Measurements from ENCODE around the gene ECE1.
A peak's percentile ranks its signal among the peaks of the same experiment; 100 is the strongest.

ECE1 gene

DNA sequence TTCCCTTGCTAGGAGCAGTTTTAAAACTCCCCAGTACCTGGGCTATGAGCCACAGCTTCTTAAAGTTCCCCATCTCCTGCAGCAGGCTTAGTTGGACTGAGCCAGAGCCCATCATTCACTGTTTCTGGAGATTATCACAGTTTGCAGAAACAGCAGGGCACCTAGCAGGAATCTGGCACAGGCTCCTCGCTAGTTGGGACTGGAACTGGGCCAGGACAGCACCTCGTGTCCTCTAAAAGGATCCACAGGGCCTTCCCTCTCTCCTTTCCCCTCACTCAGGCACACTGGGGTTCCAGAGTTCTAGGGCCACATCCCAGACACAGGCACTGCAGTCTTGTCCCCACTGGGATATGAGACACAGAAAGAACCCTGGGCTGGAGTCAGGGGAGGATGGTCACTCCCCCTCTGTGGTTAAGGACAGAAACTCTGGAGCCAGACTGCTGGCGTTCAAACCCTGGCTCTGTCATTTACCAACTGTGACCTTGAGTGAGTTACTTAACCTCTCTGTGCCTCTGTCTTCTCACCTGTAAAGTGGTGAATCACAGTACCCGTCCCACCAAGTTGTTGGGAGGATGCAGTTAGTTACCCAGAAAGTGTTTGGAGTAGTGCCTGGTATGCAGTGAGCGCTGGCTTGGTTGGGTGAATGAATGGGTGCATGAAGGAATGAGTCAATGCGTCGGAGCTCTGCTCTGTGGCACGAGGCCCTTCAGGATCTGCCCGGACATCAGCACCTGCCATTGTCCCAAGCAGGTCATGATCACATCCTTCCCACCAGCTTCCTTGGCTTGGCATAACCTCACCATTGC is 18.8 kb upstream of the ECE1 start:
- DNase-seq (ENCODE audit: low read depth) = no peak

- no peak for DNase-seq (ENCODE audit: low read depth)
Observed at GRCh38 chr1:21308330-21308729, 18.1 kb upstream of the ECE1 start.

DNA sequence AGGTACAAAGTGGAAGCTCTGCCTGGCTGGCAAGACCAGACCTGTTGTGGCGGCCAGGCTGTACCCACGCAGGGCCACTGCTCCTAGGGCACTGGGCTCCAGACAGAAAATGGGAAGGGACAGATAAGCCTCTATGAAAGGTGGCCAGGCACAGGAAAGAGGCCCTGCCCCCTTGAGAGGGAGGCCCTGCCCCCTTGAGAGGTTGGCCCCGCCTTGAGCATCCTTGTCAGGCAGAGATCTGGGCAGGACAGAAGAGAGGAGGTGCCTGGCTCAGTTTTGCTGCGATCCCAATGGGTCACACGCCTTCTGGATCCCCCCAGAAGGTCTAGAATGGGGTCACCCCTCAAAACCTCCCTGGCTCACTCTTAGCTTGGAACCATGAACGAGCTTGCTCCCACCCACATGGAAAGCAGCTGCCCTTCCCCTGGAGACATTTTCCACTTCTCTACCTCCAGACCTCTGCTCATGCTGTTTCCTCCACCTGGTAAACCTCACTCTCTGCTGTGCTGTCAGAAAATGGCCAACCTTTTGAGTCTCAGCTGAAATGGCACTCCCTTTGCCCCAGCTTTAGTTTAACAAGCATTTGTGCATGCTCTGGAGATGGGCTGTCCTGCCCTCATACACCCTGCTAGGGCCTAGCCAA is 17.5 kb upstream of the ECE1 start:
- no peak for DNase-seq (ENCODE audit: low read depth)

GRCh38 chr1:21307210-21307609 is 16.9 kb upstream of the ECE1 start:
- no peak for DNase-seq (ENCODE audit: low read depth)

DNA sequence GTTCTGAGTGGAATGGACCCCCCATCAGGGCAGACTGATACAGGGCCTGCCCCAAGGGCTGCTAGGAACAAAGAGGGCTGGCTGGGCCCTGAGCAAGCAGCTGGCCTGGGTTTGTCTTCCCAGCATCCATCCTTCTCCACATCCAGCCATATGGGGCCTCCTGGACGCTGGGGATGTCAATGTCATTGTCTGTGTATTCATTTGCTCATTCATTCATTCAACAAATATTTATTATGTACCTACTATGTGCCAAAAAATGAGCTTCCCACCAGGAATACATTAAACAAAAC is 15.6 kb upstream of the ECE1 start:
- DNase-seq (ENCODE audit: low read depth) = no peak

GRCh38 chr1:21305155-21305899 is 15.1 kb upstream of the ECE1 start:
- DNase-seq (ENCODE audit: low read depth) = no peak

- no peak for DNase-seq (ENCODE audit: low read depth)
Observed at GRCh38 chr1:21304488-21304887, 14.2 kb upstream of the ECE1 start.

- peak; percentile 39 for DNase-seq (ENCODE audit: low read depth)
Observed at GRCh38 chr1:21302747-21303715, 12.8 kb upstream of the ECE1 start.

GRCh38 chr1:21301794-21302440 is 11.7 kb upstream of the ECE1 start:
- DNase-seq (ENCODE audit: low read depth) = no peak

DNA sequence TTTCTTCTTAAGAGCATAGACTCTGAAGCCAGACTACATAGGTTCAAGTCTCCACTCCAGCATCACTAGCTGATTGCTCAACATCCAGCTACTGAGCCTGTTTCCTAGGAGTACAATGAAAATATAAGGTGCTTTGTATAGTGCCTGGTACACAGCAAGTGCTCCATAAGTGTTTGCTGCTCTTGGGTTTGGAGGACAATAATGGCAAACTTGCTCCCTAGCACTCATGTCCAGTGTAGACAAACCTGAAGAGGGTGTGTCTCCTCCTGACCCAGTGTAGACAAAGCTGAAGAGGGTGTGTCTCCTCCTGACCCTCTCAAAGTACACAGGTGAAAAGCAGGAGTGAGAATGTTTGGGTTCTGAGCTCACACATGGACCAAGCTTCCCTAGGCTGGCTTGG is 10.5 kb upstream of the ECE1 start:
- DNase-seq (ENCODE audit: low read depth) = no peak

GRCh38 chr1:21299780-21300395 is 9.6 kb upstream of the ECE1 start:
- no peak for DNase-seq (ENCODE audit: low read depth)

DNA sequence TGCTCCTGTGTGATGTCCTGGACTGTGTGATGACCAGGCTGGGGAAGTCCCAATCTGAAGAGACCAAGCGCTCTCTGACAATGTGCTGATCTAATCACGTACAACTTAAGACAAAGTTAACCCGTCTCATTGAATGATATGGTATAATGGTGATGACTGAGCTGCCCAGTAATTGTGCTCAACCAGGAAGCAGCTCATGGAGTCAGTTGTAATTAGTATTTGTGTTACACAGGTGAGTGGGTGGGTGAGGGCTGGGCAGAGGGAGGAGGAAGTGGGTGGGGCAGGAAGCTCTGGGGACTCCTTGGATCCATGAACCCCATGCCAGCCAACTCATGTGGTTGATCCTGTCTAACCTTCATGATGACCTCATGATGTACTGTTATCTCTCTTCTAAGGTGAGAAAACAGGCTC is 8.7 kb upstream of the ECE1 start:
- DNase-seq (ENCODE audit: low read depth) = no peak

DNA sequence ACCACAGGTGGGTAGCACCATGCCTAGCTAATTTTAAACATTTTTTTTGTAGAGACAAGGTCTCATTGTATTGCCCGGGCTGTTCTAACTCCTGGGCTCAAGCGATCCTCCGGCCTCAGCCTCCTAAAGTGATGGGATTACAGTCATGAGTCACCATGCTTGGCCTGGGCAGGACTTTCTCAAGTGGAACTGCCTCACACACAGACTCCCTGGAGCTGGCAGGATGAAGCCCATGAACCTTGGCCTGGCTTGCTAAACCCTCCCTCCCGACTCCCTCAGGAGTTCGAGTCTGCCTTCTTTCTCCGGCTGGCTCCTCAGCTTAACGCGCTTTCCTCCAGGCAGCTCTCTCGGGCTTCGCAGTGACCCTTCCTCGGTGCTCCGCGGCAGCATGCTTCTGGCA is 7.7 kb upstream of the ECE1 start:
- DNase-seq (ENCODE audit: low read depth) = no peak

DNA sequence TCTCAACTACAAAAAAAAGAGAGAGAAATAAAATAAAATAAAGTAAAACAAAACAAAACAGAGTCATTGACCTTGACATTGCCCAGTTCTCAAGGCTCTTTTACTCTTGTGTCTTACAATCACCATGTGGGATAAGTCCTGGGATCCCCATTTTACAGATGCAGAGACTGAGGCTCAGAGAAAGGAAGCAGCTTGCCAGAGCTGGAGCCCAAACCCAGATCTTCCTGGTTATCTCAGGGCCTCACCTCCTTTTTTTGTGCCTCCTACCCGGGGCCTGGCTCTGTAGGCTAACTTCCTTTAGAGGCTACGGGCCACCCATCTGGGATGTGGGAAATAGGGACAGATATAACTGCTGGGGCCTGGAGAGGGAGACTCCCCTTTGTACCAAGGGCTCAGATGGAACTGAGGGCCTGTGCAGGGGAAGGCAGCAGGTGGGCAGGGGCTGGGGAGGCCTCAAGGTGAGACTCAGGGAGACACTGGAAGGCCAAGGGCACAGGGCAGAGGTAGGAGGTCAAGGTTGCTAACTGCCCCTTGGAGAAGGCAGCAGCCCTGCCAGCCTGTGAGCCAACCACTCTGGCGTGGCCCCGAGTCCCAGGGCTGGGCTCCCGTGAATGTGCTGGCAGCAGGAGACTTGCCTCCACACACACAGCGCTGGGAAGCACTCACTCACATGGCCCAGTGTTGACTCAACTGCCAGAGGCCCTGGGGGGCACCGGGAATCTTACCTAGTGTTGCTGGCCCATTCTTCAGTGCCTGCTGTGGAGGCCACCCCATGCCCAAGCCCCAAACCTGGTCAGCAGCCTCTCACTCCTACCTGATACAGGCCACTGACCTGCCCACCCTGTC is 6.5 kb upstream of the ECE1 start:
- DNase-seq (ENCODE audit: low read depth) = no peak

GRCh38 chr1:21295545-21295944 is 5.3 kb upstream of the ECE1 start:
- DNase-seq (ENCODE audit: low read depth) = no peak

- DNase-seq (ENCODE audit: low read depth) = no peak
Observed at GRCh38 chr1:21295002-21295401, 4.7 kb upstream of the ECE1 start.

DNA sequence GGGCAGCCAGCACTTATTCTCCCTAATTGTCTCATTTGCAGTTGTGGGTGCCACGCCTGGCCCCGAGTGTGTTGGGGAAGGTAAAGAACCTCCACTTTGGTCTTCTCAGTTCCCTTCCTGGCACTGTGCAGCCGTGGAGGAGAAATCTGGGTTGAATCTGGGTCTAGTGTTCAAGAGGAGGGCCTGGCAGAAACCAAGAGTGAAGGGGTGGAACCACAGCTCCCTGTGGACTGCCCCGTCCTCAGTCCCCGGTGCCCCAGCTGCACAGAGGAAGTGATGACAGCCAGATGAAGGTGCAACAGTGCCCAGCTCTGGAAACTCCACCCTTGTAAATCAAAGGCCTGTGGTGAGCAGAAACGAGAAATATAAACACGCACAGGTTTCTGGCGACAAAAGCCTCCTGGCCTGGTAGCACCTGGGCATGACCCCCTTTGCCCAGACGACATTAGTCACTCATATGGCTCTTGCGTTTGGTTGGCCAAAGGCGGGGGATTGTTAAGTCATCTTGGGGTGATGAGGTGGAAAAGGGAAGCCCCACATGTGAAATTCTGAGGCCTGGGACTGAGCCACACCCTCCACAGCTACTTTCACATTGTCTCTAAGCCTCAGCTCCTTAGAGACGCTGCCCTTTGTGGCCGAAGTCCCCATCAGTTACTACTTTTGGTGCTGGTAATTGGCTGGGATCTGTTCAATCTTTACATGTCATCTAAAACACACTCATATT is 4.2 kb upstream of the ECE1 start:
- no peak for DNase-seq (ENCODE audit: low read depth)

- DNase-seq (ENCODE audit: low read depth) = no peak
Observed at GRCh38 chr1:21293537-21294265, 3.4 kb upstream of the ECE1 start.

Measured in HS-27A (cell line).